Measurements from ENCODE around the gene SULT1C4. TPM values are rescaled to one million over a fixed set of nuclear protein-coding genes. Genes with fewer than 3 reads are reported as not detected.

Gene SULT1C4
- total RNA-seq, 2 experiments from 2014 or later, result not detected

- no peak overlapping the region for H3K4me3 Mint-ChIP-seq
- CTCF ChIA-PET, result no interaction called here
- H3K27ac Mint-ChIP-seq, result no peak overlapping the region
- no peaks in the 10 kb centered on the region for H3K9me3 Mint-ChIP-seq
- peaks cover under 1% of the 10 kb centered on the region for H3K27me3 Mint-ChIP-seq (ENCODE audit: low read depth)
- no peak for DNase-seq
- peaks cover 3% of the 10 kb centered on the region for H3K4me1 Mint-ChIP-seq (ENCODE audit: low read depth)
- intact Hi-C loops (cut with micrococcal nuclease), result no loop called here
- no peaks in the 10 kb centered on the region for H3K36me3 Mint-ChIP-seq (ENCODE audit: low read depth)
Measured at GRCh38 chr2:108382196-108382595, 4.4 kb downstream of the SULT1C4 start.

- no peaks in the 10 kb centered on the region for H3K9me3 Mint-ChIP-seq
- no peaks in the 10 kb centered on the region for H3K36me3 Mint-ChIP-seq (ENCODE audit: low read depth)
- CTCF ChIA-PET, result interaction anchor here (0.6 to 0.9 kb wide), 3 partner anchors 158 to 201 kb away, joined by 3 to 4 read pairs (median 3); no protein-coding TSS in a partner anchor
- intact Hi-C loops (cut with micrococcal nuclease), result no loop called here
- H3K4me1 Mint-ChIP-seq (ENCODE audit: low read depth), result peaks cover under 1% of the 10 kb centered on the region
- no peak overlapping the region for H3K4me3 Mint-ChIP-seq
- H3K27ac Mint-ChIP-seq, result no peak overlapping the region
- no peaks in the 10 kb centered on the region for H3K27me3 Mint-ChIP-seq (ENCODE audit: low read depth)
- no peak for DNase-seq
Measured at GRCh38 chr2:108383146-108383830, 5.5 kb downstream of the SULT1C4 start.

- intact Hi-C loops (cut with micrococcal nuclease), result no loop called here
- Mint-ChIP-seq H3K27me3 (ENCODE audit: low read depth) (peaks cover 2% of the 10 kb centered on the region), H3K4me1 (ENCODE audit: low read depth) (no peaks in the 10 kb centered on the region), H3K36me3 (ENCODE audit: low read depth) (no peaks in the 10 kb centered on the region), H3K4me3 (no peak overlapping the region), H3K27ac (no peak overlapping the region), H3K9me3 (no peaks in the 10 kb centered on the region)
- CTCF ChIA-PET, result interaction anchor here (1.2 kb wide), 1 partner anchor 14 kb away, joined by 6 read pairs; no protein-coding TSS in a partner anchor
- no peak for DNase-seq
Measured at GRCh38 chr2:108384662-108385393, 7.1 kb downstream of the SULT1C4 start.

- no peak overlapping the region for H3K27ac Mint-ChIP-seq
- no peaks in the 10 kb centered on the region for H3K36me3 Mint-ChIP-seq (ENCODE audit: low read depth)
- intact Hi-C loops (cut with micrococcal nuclease), result no loop called here
- no peaks in the 10 kb centered on the region for H3K4me1 Mint-ChIP-seq (ENCODE audit: low read depth)
- peaks cover 6% of the 10 kb centered on the region for H3K27me3 Mint-ChIP-seq (ENCODE audit: low read depth)
- no peaks in the 10 kb centered on the region for H3K9me3 Mint-ChIP-seq
- CTCF ChIA-PET, result interaction anchor here (1.2 kb wide), 1 partner anchor 15 kb away, joined by 6 read pairs; no protein-coding TSS in a partner anchor
- no peak overlapping the region for H3K4me3 Mint-ChIP-seq
- no peak for DNase-seq
Measured at GRCh38 chr2:108385411-108386071, 7.8 kb downstream of the SULT1C4 start.

GRCh38 chr2:108388045-108388444 is 10.3 kb downstream of the SULT1C4 start:
- peaks cover 6% of the 10 kb centered on the region for H3K27me3 Mint-ChIP-seq (ENCODE audit: low read depth)
- no peak overlapping the region for H3K27ac Mint-ChIP-seq
- no peak for DNase-seq
- CTCF ChIA-PET, result no interaction called here
- intact Hi-C loops (cut with micrococcal nuclease), result no loop called here
- H3K9me3 Mint-ChIP-seq, result peaks cover 11% of the 10 kb centered on the region
- no peaks in the 10 kb centered on the region for H3K4me1 Mint-ChIP-seq (ENCODE audit: low read depth)
- H3K4me3 Mint-ChIP-seq, result no peak overlapping the region
- no peaks in the 10 kb centered on the region for H3K36me3 Mint-ChIP-seq (ENCODE audit: low read depth)

- H3K36me3 Mint-ChIP-seq (ENCODE audit: low read depth), result no peaks in the 10 kb centered on the region
- no peak for DNase-seq
- H3K4me1 Mint-ChIP-seq (ENCODE audit: low read depth), result no peaks in the 10 kb centered on the region
- peaks cover 12% of the 10 kb centered on the region for H3K9me3 Mint-ChIP-seq
- intact Hi-C loops (cut with micrococcal nuclease), result no loop called here
- CTCF ChIA-PET, result no interaction called here
- H3K27me3 Mint-ChIP-seq (ENCODE audit: low read depth), result peaks cover 6% of the 10 kb centered on the region
- H3K4me3 Mint-ChIP-seq, result no peak overlapping the region
- H3K27ac Mint-ChIP-seq, result no peak overlapping the region
Measured at GRCh38 chr2:108390340-108390739, 12.6 kb downstream of the SULT1C4 start.

- Mint-ChIP-seq H3K9me3 (peaks cover 12% of the 10 kb centered on the region), H3K4me3 (no peak overlapping the region), H3K27ac (no peak overlapping the region), H3K36me3 (ENCODE audit: low read depth) (no peaks in the 10 kb centered on the region), H3K27me3 (ENCODE audit: low read depth) (peaks cover 6% of the 10 kb centered on the region), H3K4me1 (ENCODE audit: low read depth) (no peaks in the 10 kb centered on the region)
- no peak for DNase-seq
- CTCF ChIA-PET, result no interaction called here
- intact Hi-C loops (cut with micrococcal nuclease), result no loop called here
Measured at GRCh38 chr2:108392029-108392428, 14.3 kb downstream of the SULT1C4 start.

- Mint-ChIP-seq H3K4me3 (no peak overlapping the region), H3K9me3 (peaks cover 13% of the 10 kb centered on the region), H3K27ac (no peak overlapping the region), H3K27me3 (ENCODE audit: low read depth) (peaks cover 6% of the 10 kb centered on the region), H3K36me3 (ENCODE audit: low read depth) (no peaks in the 10 kb centered on the region), H3K4me1 (ENCODE audit: low read depth) (no peaks in the 10 kb centered on the region)
- no peak for DNase-seq
- intact Hi-C loops (cut with micrococcal nuclease), result no loop called here
- CTCF ChIA-PET, result interaction anchor here (0.6 kb wide), 1 partner anchor 17 kb away, joined by 3 read pairs; no protein-coding TSS in a partner anchor
Measured at GRCh38 chr2:108393197-108393596, 15.4 kb downstream of the SULT1C4 start.

GRCh38 chr2:108395155-108395554 is 17.4 kb downstream of the SULT1C4 start:
- H3K4me3 Mint-ChIP-seq, result no peak overlapping the region
- peaks cover 3% of the 10 kb centered on the region for H3K27me3 Mint-ChIP-seq (ENCODE audit: low read depth)
- CTCF ChIA-PET, result interaction anchor here (1.2 to 1.8 kb wide), 3 partner anchors 9 to 189 kb away, joined by 3 to 4 read pairs (median 3); no protein-coding TSS in a partner anchor
- no peaks in the 10 kb centered on the region for H3K4me1 Mint-ChIP-seq (ENCODE audit: low read depth)
- no peaks in the 10 kb centered on the region for H3K36me3 Mint-ChIP-seq (ENCODE audit: low read depth)
- peaks cover 30% of the 10 kb centered on the region for H3K9me3 Mint-ChIP-seq
- intact Hi-C loops (cut with micrococcal nuclease), result no loop called here
- no peak for DNase-seq
- no peak overlapping the region for H3K27ac Mint-ChIP-seq

- no peak overlapping the region for H3K4me3 Mint-ChIP-seq
- DNase-seq, result peak; percentile 39
- H3K4me1 Mint-ChIP-seq (ENCODE audit: low read depth), result no peaks in the 10 kb centered on the region
- H3K9me3 Mint-ChIP-seq, result peaks cover 31% of the 10 kb centered on the region
- H3K27me3 Mint-ChIP-seq (ENCODE audit: low read depth), result no peaks in the 10 kb centered on the region
- CTCF ChIA-PET, result interaction anchor here (1.5 to 1.8 kb wide), 3 partner anchors 188 to 240 kb away, joined by 3 to 5 read pairs (median 4); no protein-coding TSS in a partner anchor
- H3K36me3 Mint-ChIP-seq (ENCODE audit: low read depth), result no peaks in the 10 kb centered on the region
- no peak overlapping the region for H3K27ac Mint-ChIP-seq
- intact Hi-C loops (cut with micrococcal nuclease), result loop anchor here (2.0 kb wide), 1 partner anchor 188 kb away; no protein-coding TSS in a partner anchor
Measured at GRCh38 chr2:108396845-108397244, 19.1 kb downstream of the SULT1C4 start.

GRCh38 chr2:108399479-108399878 is 21.7 kb downstream of the SULT1C4 start:
- H3K27me3 Mint-ChIP-seq (ENCODE audit: low read depth), result peaks cover 2% of the 10 kb centered on the region
- H3K36me3 Mint-ChIP-seq (ENCODE audit: low read depth), result no peaks in the 10 kb centered on the region
- H3K9me3 Mint-ChIP-seq, result peaks cover 26% of the 10 kb centered on the region
- no peak for DNase-seq
- intact Hi-C loops (cut with micrococcal nuclease), result no loop called here
- no peaks in the 10 kb centered on the region for H3K4me1 Mint-ChIP-seq (ENCODE audit: low read depth)
- H3K4me3 Mint-ChIP-seq, result no peak overlapping the region
- CTCF ChIA-PET, result no interaction called here
- no peak overlapping the region for H3K27ac Mint-ChIP-seq

- no peak overlapping the region for H3K4me3 Mint-ChIP-seq
- no peaks in the 10 kb centered on the region for H3K36me3 Mint-ChIP-seq (ENCODE audit: low read depth)
- H3K27me3 Mint-ChIP-seq (ENCODE audit: low read depth), result peaks cover 2% of the 10 kb centered on the region
- intact Hi-C loops (cut with micrococcal nuclease), result no loop called here
- H3K9me3 Mint-ChIP-seq, result peaks cover 40% of the 10 kb centered on the region
- no peak for DNase-seq
- CTCF ChIA-PET, result no interaction called here
- no peaks in the 10 kb centered on the region for H3K4me1 Mint-ChIP-seq (ENCODE audit: low read depth)
- no peak overlapping the region for H3K27ac Mint-ChIP-seq
Measured at GRCh38 chr2:108401800-108402199, 24.0 kb downstream of the SULT1C4 start.
